Measurements from ENCODE around the gene RSKR.
"Not testable (repeated sequence)": the region's sequence is repeated elsewhere in the genome, so short reads cannot be mapped to it uniquely, and the experiment has no call there.

Gene RSKR

DNA sequence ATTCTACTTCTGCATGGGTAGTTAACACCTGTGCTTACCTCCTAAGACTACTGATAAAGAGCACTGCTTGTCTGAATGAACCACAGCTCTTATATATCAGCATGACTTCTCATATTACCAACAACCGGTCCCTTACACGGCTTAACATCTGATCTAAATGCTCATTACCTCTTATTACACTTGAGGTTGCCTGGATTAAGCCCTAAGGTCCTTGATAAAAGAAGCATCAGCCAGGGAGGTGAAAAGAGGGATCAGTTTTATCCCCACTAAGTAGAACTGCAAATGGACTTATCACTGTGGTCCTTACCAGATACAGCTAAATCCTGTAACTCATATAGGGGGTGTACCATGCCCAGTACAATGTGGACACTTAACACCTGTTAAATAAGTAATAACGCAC is 8.2 kb upstream of the RSKR start:
- FAIRE-seq, result no peak

GRCh38 chr17:28620010-28620409 is 6.0 kb upstream of the RSKR start:
- no peak for FAIRE-seq

DNA sequence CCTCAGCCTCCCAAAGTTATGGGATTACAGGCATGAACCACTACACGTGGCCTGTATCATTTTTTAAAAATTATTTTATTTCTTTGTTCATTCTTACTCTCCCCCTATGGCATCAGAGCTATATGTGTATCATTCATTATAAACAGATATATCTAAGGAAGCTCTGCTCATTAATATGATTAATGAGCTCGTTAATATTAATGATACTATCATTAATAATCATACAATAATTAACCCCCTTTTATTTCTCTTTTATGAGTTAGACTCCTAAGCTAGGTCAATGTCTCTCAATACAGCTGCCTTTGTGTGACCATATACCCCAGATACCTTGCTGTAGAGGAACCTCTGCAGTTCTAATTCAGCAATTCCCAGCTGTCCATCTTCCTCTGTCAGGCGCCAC is 4.5 kb upstream of the RSKR start:
- FAIRE-seq, result no peak

DNA sequence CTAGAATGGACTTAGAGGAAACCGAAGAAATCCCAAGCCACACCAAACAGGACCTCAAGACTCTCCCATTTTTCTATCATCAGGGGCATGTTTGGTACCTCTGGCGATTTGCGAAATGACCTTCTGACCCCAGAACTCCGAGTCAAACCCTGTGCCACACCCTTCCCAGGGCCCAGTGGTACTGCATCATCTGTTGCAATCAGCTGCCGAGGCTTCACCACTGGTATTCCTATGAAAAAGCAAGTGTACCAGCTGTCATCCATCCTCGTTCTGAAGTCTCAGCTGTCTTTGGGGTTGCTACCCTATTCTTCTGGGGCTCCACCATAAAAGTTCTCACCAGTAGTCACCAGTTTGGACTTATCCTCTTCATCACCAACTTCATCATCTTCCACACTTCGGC is 2.3 kb upstream of the RSKR start:
- FAIRE-seq, result no peak

- FAIRE-seq, result no peak
Observed at GRCh38 chr17:28615260-28615940, 1.4 kb upstream of the RSKR start.

DNA sequence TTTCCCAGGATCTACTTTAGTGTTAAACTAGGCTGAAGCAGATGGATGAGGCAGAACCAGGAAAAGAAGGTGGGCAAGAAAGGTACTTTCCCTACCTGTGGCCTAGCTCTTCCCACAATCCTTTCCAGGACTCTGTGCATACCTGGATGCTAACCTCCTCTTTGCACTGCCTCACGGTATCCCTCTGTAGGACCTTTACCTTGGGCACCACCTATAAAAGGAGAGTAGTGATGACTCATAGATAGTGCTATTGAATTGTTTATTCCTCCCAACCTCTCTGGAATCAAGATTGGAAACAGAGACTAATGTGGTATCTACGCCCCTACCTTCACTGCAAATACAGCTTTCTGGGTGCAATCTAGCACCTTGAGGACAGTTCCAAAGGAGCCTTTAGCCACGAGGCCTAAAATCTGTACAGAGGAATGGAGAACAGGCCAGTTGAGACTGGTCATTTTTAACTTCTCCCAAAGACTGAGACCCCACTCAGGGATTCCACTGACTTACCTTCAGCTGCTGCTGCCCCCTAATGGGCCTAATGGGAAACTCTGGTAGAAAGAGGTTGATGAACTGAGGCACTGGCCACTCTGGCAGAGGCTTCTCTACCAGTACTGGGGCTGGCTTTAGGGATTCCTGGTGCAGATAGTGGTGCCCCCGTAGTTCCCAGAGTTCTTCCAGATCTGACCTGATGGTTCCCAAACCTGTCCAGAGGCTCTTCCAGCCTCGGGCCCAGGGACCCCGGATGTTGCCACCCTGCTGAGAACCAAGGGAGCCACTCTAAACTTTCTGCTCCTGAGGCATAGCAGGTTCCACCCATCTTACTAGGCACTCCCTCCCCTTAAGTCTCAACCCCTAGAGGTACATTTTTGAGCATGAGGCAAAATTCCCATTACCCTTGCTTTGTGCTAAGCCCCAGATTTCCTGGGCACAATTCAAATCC is 781 bp downstream of the RSKR start:
- no peak for FAIRE-seq

- FAIRE-seq, result no peak
Observed at GRCh38 chr17:28612531-28612930, 1.5 kb downstream of the RSKR start.

GRCh38 chr17:28610376-28610775 is 3.6 kb downstream of the RSKR start:
- no peak for FAIRE-seq

GRCh38 chr17:28604031-28604430 is 10.0 kb downstream of the RSKR start:
- FAIRE-seq, result not testable (repeated sequence)

- FAIRE-seq, result no peak
Observed at GRCh38 chr17:28599311-28600184, 14.4 kb downstream of the RSKR start.

GRCh38 chr17:28598799-28599310 is 15.1 kb downstream of the RSKR start, which contains the start of gene SPAG5:
Gene SPAG5, minus strand, starts transcription at chr17:28599025. Its CDS starts 79 bp downstream, at chr17:28598946.
- no peak for FAIRE-seq

GRCh38 chr17:28598389-28598788 is 15.6 kb downstream of the RSKR start:
- no peak for FAIRE-seq

DNA sequence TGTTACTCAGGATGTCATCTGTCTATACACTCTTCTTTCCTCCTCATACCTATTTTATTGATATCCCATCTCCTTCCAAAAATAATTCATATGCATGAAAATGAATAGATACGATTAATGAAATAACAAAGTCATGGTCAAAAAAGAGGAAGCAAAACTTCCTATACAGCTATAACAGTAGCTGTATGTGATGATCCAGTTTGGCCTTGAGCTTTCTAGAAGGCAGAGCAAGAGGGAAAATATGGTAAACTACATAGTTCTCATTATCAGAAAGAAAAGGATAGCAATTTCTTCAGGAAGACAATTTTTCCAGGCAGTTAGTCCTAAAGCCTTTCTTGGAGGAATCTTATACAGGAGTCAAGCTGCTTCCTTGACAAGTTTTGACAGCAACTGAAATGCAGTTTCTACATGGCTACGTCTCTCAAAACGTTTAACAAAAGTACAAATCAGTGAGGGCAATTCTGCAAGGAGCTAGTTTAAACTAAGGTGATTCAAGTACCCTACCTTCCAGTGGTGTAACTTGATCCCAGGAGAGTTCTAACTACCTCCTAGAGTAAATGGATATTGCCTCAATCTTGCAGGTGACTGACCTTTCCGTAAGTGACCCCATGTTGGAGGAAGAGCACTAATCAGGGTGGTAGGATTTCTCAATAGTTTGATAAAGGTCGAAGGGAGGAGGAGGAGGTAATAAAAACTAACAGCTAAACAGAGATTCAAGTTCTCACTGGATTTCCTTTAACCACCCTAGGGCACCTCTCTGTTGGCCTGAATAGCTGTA is 16.2 kb downstream of the RSKR start:
- no peak for FAIRE-seq

DNA sequence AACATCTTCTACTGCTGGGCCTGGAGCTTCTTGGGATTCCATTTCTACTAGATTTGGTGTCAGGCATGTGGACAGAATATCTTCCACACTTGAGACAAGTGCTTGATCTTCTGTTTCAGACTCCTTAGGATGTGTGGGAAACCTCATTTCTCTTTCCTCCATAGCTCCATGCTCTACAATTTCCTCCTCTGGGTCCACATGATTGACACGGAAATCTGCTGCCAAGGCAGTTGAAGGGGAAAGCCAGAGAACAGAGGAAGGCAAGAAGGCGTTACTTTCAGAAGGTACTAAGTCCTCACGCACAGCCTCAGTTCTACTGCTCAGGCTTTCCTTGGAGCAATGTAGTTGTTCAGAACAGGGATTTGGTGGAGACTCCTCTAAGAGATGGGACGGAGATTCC is 21.7 kb downstream of the RSKR start:
- no peak for FAIRE-seq

- FAIRE-seq, result no peak
Observed at GRCh38 chr17:28585851-28586250, 28.1 kb downstream of the RSKR start.

GRCh38 chr17:28584434-28584833 is 29.6 kb downstream of the RSKR start:
- FAIRE-seq, result no peak

DNA sequence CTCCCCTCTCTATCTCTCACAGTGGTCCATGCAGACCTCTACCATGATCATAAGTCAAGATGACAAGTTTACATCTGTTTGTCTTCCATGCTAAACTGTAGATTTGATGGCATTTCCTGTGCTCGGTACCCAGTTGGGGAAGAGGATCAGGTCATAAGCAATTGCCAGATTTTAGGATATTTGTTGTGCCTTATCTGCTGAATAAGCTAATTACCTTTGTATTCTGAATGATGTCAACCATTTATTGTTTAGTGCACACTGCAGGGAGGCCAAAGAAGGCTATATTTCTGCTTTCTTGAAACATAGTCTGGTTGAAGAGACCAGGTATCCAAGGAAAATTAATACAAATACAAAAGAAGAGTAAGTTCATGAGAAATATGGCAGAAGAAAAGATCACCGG is 31.5 kb downstream of the RSKR start:
- FAIRE-seq, result no peak

- no peak for FAIRE-seq
Observed at GRCh38 chr17:28580959-28581358, 33.0 kb downstream of the RSKR start.

- FAIRE-seq, result no peak
Observed at GRCh38 chr17:28579526-28579925, 34.5 kb downstream of the RSKR start.

DNA sequence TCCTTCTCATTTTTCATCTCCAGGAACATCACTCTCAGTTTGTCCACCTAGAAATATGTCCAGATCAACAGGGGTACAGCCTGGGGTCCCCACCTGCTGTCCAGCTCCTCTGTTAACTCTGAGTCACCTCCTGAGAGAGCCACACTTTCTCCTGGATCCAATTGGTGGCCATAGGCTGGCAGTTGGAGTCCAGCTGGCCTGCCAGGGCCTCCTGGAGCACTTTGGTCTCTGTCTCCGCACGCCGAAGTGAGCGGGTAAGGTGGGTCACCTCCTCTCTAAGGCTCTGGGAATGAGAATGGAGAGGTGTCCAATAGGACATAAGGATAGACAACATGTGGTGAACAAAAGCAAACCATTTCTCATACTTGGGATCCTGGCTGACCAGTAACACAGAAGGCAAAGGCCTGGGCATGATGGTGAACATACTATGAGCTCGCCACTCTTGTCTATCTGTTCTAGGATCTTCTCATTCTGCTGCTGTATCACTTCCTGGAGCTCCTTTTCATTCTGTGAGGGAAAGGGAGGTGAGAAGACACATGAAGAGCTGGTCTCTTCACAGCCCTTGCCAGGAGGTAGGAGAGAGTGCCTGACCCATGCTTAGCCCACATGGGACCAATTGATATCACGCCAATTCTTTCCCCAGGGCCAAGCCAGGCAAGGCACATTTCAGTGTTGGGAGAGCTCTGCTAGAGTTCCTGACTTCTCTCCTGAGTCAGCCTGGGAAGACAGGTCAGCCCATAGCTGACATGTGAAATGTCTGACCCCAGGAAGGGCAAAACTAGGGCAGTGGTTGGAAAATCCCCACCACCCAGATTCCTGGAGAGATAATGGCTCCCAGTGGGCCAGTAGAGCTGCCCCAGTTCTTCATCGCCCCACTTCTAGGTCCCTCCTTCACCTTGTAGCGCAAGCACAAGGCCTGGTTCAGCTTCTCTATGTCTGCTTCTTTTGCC is 35.5 kb downstream of the RSKR start:
- FAIRE-seq, result no peak

- FAIRE-seq, result no peak
Observed at GRCh38 chr17:28577466-28577824, 36.5 kb downstream of the RSKR start.
